ENCODE measurements around the gene FBXL16. TPM values are rescaled to one million over a fixed set of nuclear protein-coding genes. Genes with fewer than 3 reads are reported as not detected.

FBXL16 gene
- total and polyA plus RNA-seq, 4 donors, result under 0.01 to 0.14 TPM; not detected in 2

GRCh38 chr16:667113-667779, 38.4 kb downstream of the FBXL16 start:
- H3K36me3 ChIP-seq (ENCODE audit: control insufficient read depth in 4 of 4, insufficient read depth in 3 of 4, low read depth in 1 of 4, low read length in 3 of 4), result peaks cover 4 to 21% (median 11%) of the 10 kb centered on the region in 4 donors
- no peaks in the 10 kb centered on the region for H3K9me3 ChIP-seq (ENCODE audit: control insufficient read depth in 4 of 4, low read length in 3 of 4)
- no peak for TF ChIP-seq ATF3 (IDR thresholded peaks at IDR 0.05)
- TF ChIP-seq REST (IDR thresholded peaks at IDR 0.05), result no peak
- TF ChIP-seq MAX (IDR thresholded peaks at IDR 0.05), result no peak
- TF ChIP-seq JUND (IDR thresholded peaks at IDR 0.05), result no peak
- no peak for TF ChIP-seq EGR1 (IDR thresholded peaks at IDR 0.05; ENCODE audit: low read depth in 2 of 2)
- no peak for TF ChIP-seq FOXA1 (IDR thresholded peaks at IDR 0.05)
- TF ChIP-seq YY1 (IDR thresholded peaks at IDR 0.05), result no peak
- no peak for TF ChIP-seq SP1 (IDR thresholded peaks at IDR 0.05)
- TF ChIP-seq CTCF (IDR thresholded peaks at IDR 0.05; ENCODE audit: low read depth, low read length, missing input control), result no peak
- TF ChIP-seq ZBTB33 (IDR thresholded peaks at IDR 0.05), result no peak
- no peak for TF ChIP-seq TAF1 (conservative IDR thresholded peaks at IDR 0.05)
- no peak for TF ChIP-seq GABPA (IDR thresholded peaks at IDR 0.05 in 1 of 2, conservative IDR thresholded peaks at IDR 0.05 in 1 of 2)
- WGBS, result 86% methylated on average over 22 of the region's 22 CpGs
- peaks cover 7 to 23% (median 15%) of the 10 kb centered on the region in 4 donors for H3K4me1 ChIP-seq (ENCODE audit: control insufficient read depth in 4 of 4, insufficient read depth in 4 of 4, low read length in 3 of 4)
- H3K9ac ChIP-seq (ENCODE audit: low read depth in 1 of 2, low read length in 2 of 2), result peak overlapping the region in 1 of 2 donors; percentile 48
- no peak overlapping the region for H3K4me3 ChIP-seq (ENCODE audit: low read depth in 1 of 3, low read length in 3 of 3)
- H3K27me3 ChIP-seq (ENCODE audit: control insufficient read depth in 4 of 4, insufficient read depth in 4 of 4, low read length in 3 of 4), result no peaks in the 10 kb centered on the region
- no peak for DNase-seq (ENCODE audit: low spot score)
- no peak overlapping the region for H3K27ac ChIP-seq (ENCODE audit: low read depth in 1 of 2, low read length in 2 of 2)

GRCh38 chr16:666572-666971, 39.0 kb downstream of the FBXL16 start:
- H3K4me3 ChIP-seq (ENCODE audit: low read depth in 1 of 3, low read length in 3 of 3), result no peak overlapping the region
- H3K27me3 ChIP-seq (ENCODE audit: control insufficient read depth in 4 of 4, insufficient read depth in 4 of 4, low read length in 3 of 4), result no peaks in the 10 kb centered on the region
- H3K4me1 ChIP-seq (ENCODE audit: control insufficient read depth in 4 of 4, insufficient read depth in 4 of 4, low read length in 3 of 4), result peaks cover 10 to 29% (median 21%) of the 10 kb centered on the region in 4 donors
- H3K27ac ChIP-seq (ENCODE audit: low read depth in 1 of 2, low read length in 2 of 2), result no peak overlapping the region
- TF ChIP-seq FOXA2 (IDR thresholded peaks at IDR 0.05) (no peak), ATF3 (IDR thresholded peaks at IDR 0.05) (no peak), REST (IDR thresholded peaks at IDR 0.05) (no peak)
- DNase-seq (ENCODE audit: low spot score), result no peak
- H3K9ac ChIP-seq (ENCODE audit: low read depth in 1 of 2, low read length in 2 of 2), result no peak overlapping the region
- 96% methylated on average over 13 of the region's 13 CpGs for WGBS
- peaks cover 0 to 16% (median 7%) of the 10 kb centered on the region in 4 donors for H3K36me3 ChIP-seq (ENCODE audit: control insufficient read depth in 4 of 4, insufficient read depth in 3 of 4, low read depth in 1 of 4, low read length in 3 of 4)
- no peaks in the 10 kb centered on the region for H3K9me3 ChIP-seq (ENCODE audit: control insufficient read depth in 4 of 4, low read length in 3 of 4)

Measured in liver (tissue), 9 donors.